ENCODE measurements around the gene SH3D19. TPM values are rescaled to one million over a fixed set of nuclear protein-coding genes. Genes with fewer than 3 reads are reported as not detected.
A peak's percentile ranks its signal among the peaks of the same experiment; 100 is the strongest.

SH3D19 gene
- total RNA-seq, 1 experiment from 2014 or later = 41.7 TPM

DNA sequence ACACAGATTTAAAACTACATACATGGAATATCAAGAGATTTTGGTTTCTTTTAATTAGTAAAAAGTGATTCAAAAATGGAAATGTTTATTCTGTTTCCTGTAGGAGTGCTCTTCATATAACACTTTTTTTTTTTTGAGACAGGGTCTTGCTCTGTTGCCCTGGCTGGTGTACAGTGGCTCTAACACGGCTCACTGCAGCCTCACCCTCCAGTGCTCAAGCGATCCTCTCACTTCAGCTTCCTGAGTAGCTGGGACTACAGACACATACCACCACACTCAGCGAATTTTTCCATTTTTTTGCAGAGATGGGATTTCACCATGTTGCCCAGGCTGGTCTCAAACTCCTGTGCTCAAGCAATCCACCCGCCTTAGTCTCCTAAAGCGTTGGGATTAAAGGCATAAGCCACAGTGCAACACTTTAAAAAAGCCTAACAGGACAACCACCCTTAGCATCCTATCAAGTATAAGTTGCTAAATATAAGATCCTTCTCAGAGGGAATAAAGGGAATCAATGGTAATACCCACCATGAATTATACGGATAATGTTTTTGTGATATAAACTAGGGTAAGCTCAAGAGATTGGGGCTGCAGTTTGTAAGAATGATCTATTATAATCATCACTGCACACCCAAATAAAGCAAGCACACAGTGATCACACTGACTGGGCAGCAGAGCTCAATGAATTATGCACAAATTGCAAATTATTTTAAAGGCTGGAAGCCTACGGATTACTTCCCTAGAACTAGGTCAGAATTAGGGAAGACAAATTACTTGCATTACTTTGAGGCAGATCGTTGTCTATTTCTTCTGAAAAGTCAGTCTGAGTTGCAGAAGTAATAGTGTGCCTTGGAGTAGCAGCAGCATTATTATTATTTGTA lies 149.4 kb downstream of the SH3D19 start:
- Histone ChIP-seq H3K79me2 (ENCODE audit: low read depth) (no peaks in the 10 kb centered on the region), H3K27ac (no peak overlapping the region), H3K36me3 (ENCODE audit: low read depth) (no peaks in the 10 kb centered on the region), H3K27me3 (ENCODE audit: insufficient read depth, low read depth) (no peaks in the 10 kb centered on the region), H3K4me3 (no peak overlapping the region), H2AFZ (no peak overlapping the region), H3K9me3 (ENCODE audit: insufficient read depth, low read depth) (no peaks in the 10 kb centered on the region), H3K4me1 (replicated peaks; ENCODE audit: insufficient read depth) (no peaks in the 10 kb centered on the region), H3K4me2 (no peak overlapping the region), H3K9me2 (ENCODE audit: insufficient read depth) (no peaks in the 10 kb centered on the region), H3F3A (ENCODE audit: insufficient read depth, low read depth) (no peaks in the 10 kb centered on the region), H4K20me1 (ENCODE audit: insufficient read depth) (no peaks in the 10 kb centered on the region)
- TF ChIP-seq, protein P1, sequence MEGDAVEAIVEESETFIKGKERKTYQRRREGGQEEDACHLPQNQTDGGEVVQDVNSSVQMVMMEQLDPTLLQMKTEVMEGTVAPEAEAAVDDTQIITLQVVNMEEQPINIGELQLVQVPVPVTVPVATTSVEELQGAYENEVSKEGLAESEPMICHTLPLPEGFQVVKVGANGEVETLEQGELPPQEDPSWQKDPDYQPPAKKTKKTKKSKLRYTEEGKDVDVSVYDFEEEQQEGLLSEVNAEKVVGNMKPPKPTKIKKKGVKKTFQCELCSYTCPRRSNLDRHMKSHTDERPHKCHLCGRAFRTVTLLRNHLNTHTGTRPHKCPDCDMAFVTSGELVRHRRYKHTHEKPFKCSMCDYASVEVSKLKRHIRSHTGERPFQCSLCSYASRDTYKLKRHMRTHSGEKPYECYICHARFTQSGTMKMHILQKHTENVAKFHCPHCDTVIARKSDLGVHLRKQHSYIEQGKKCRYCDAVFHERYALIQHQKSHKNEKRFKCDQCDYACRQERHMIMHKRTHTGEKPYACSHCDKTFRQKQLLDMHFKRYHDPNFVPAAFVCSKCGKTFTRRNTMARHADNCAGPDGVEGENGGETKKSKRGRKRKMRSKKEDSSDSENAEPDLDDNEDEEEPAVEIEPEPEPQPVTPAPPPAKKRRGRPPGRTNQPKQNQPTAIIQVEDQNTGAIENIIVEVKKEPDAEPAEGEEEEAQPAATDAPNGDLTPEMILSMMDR (conservative IDR thresholded peaks at IDR 0.05) = no peak
- TF ChIP-seq EZH2 (IDR thresholded peaks at IDR 0.05; ENCODE audit: low read depth) = no peak
- POLR2A ChIA-PET (ENCODE audit: unreplicated experiment) = interaction anchor here (0.6 kb wide), 1 partner anchor 1925 kb away, joined by 7 read pairs; no protein-coding TSS in a partner anchor
- no TSS peak for BruUV-seq (replicated peaks)
- CTCF ChIA-PET = no interaction called here
- no peak for DNase-seq
- intact Hi-C loops (cut with micrococcal nuclease; ENCODE audit: unreplicated experiment) = no loop called here

DNA sequence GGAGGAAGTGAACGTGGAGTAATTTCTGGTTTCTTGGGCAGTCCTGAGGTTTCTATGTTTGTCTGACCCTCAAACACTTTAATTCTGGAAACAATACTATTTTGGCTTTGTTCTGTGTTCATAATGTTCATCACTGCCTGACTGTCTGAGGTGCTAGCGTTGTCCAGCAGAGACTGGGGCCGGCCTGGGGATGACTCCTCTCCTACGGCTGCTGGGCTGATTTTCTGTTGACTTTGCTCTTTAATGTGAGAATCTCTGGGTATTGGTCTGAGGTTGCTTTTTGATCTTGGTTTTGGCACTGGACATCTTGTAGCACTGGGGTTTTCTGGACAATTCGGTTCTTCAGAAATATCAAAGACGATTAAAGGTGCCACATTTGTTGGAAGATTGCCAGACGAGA lies 150.2 kb downstream of the SH3D19 start:
- H3F3A ChIP-seq (ENCODE audit: insufficient read depth, low read depth) = no peaks in the 10 kb centered on the region
- no peaks in the 10 kb centered on the region for H3K9me3 ChIP-seq (ENCODE audit: insufficient read depth, low read depth)
- H3K4me3 ChIP-seq = no peak overlapping the region
- H3K4me2 ChIP-seq = no peak overlapping the region
- no peaks in the 10 kb centered on the region for H3K79me2 ChIP-seq (ENCODE audit: low read depth)
- no peak for DNase-seq
- no peaks in the 10 kb centered on the region for H3K36me3 ChIP-seq (ENCODE audit: low read depth)
- BruUV-seq (replicated peaks) = no TSS peak
- H2AFZ ChIP-seq = no peak overlapping the region
- H3K9me2 ChIP-seq (ENCODE audit: insufficient read depth) = no peaks in the 10 kb centered on the region
- intact Hi-C loops (cut with micrococcal nuclease; ENCODE audit: unreplicated experiment) = no loop called here
- ChIA-PET POLR2A (ENCODE audit: unreplicated experiment) (no interaction called here), CTCF (no interaction called here)
- H3K4me1 ChIP-seq (replicated peaks; ENCODE audit: insufficient read depth) = no peaks in the 10 kb centered on the region
- H4K20me1 ChIP-seq (ENCODE audit: insufficient read depth) = no peaks in the 10 kb centered on the region
- no peak for TF ChIP-seq EZH2 (IDR thresholded peaks at IDR 0.05; ENCODE audit: low read depth)
- TF ChIP-seq, protein P1 (conservative IDR thresholded peaks at IDR 0.05) = no peak
- no peak overlapping the region for H3K27ac ChIP-seq
- no peaks in the 10 kb centered on the region for H3K27me3 ChIP-seq (ENCODE audit: insufficient read depth, low read depth)

DNA sequence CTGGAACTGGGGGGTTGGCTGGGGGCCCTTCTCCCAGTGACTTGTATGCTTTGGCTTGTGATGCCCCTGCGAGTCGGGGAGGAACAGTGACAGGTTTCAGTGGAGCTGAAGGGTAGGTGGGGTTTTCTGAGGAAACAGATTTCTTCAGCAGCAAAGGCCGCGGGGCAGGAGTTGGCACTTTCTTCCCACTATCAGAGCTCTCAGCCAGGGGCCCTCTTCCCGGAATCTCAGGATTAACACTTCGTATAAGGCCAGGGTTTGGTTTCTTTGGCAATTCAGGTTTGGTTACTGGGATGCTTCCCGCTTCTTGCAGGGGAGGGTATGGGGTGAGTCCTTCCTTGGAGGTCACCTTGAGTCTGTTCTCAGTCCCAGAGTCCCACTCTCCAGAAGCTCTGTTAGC lies 150.6 kb downstream of the SH3D19 start:
- no peak for DNase-seq
- intact Hi-C loops (cut with micrococcal nuclease; ENCODE audit: unreplicated experiment) = no loop called here
- H3K27me3 ChIP-seq (ENCODE audit: insufficient read depth, low read depth) = no peaks in the 10 kb centered on the region
- H3K9me2 ChIP-seq (ENCODE audit: insufficient read depth) = no peaks in the 10 kb centered on the region
- no peak overlapping the region for H3K4me2 ChIP-seq
- POLR2A ChIA-PET (ENCODE audit: unreplicated experiment) = no interaction called here
- H3K4me3 ChIP-seq = no peak overlapping the region
- TSS peak; percentile 34 for BruUV-seq (replicated peaks)
- H3K9me3 ChIP-seq (ENCODE audit: insufficient read depth, low read depth) = no peaks in the 10 kb centered on the region
- CTCF ChIA-PET = no interaction called here
- TF ChIP-seq, protein P1 (conservative IDR thresholded peaks at IDR 0.05) = no peak
- TF ChIP-seq EZH2 (IDR thresholded peaks at IDR 0.05; ENCODE audit: low read depth) = no peak
- no peak overlapping the region for H2AFZ ChIP-seq
- no peak overlapping the region for H3K27ac ChIP-seq
- no peaks in the 10 kb centered on the region for H3K36me3 ChIP-seq (ENCODE audit: low read depth)
- no peaks in the 10 kb centered on the region for H3K79me2 ChIP-seq (ENCODE audit: low read depth)
- H4K20me1 ChIP-seq (ENCODE audit: insufficient read depth) = no peaks in the 10 kb centered on the region
- no peaks in the 10 kb centered on the region for H3F3A ChIP-seq (ENCODE audit: insufficient read depth, low read depth)
- no peaks in the 10 kb centered on the region for H3K4me1 ChIP-seq (replicated peaks; ENCODE audit: insufficient read depth)

Measured in PC-9 (cell line).